HCT116 (cell line): ENCODE results near the gene MACF1. TPM values are rescaled to one million over a fixed set of nuclear protein-coding genes. Genes with fewer than 3 reads are reported as not detected.

Experiments
- ATAC-seq: fragments of 200-7000 bp; cut with Tn5 transposase; 2 replicates; pipeline ENCODE4 v1.9.1; 2020; ENCODE audit warnings: mild to moderate bottlenecking, moderate library complexity
- BruUV-seq: library from RNA; stranded (reverse); fragments of 400-500 nt; replicated peaks from 2 replicates; lab custom pipeline; 2021; lab: Mats Ljungman, UMichigan
- CTCF ChIA-PET: fragments of 300-600 bp; sonication (Branson Sonifier 250); formaldehyde crosslinking; loops from one replicate; lab custom pipeline; 2021; ENCODE audit warnings: antibody characterized with exemption; lab: Charles Lee
- POLR2A ChIA-PET: fragments of 300-600, 350-600 bp; sonication (Branson Sonifier 250); formaldehyde crosslinking; loops from one replicate; lab custom pipeline; 2021; ENCODE audit warnings: antibody characterized with exemption; lab: Charles Lee
- RAD21 ChIA-PET, 2 experiments: fragments of 300-600 bp; sonication (Branson Sonifier 250); formaldehyde crosslinking; loops; one replicate each; lab custom pipeline; 2023; ENCODE audit warnings: low total read pairs in 2 of 2; ENCODE audit not compliant: uncharacterized antibody in 2 of 2, unreplicated experiment in 2 of 2, low non-redundant PET in 1 of 2; lab: Charles Lee
- DNase-seq: peaks from one replicate; pipeline ENCODE4 v3.0.0-alpha.2; 2010; ENCODE audit warnings: low read depth, low spot score
- H2AFZ ChIP-seq: fragments of 200-600 bp; shearing (Covaris generic), sonication (generic); 2 replicates; pipeline ENCODE4 v1.6.1; 2017; ENCODE audit warnings: low read depth, mixed run types, mixed read lengths, antibody characterized with exemption, low read length; ENCODE audit not compliant: poor library complexity, severe bottlenecking
- H3K27ac ChIP-seq: 2 replicates; pipeline ENCODE4 v1.5.1; 2012; ENCODE audit warnings: low read depth, low read length
- H3K27me3 ChIP-seq: fragments of 200-600 bp; sonication (generic); 2 replicates; pipeline ENCODE4 v1.6.1; 2016; ENCODE audit warnings: mixed run types, low read length, mixed read lengths; ENCODE audit not compliant: insufficient read depth
- H3K36me3 ChIP-seq, 2 experiments: fragments of 200-500 bp in 1 of 2; fragments of 200-600 bp in 1 of 2; sonication (Bioruptor generic) in 1 of 2; sonication (generic) in 1 of 2; 2 replicates each; pipeline versions ENCODE4 v1.5.1 to v1.6.1; 2014 to 2016; ENCODE audit warnings: low read length in 2 of 2, inconsistent platforms in 1 of 2, mixed read lengths in 1 of 2, mixed run types in 1 of 2; ENCODE audit not compliant: insufficient read depth in 2 of 2, control insufficient read depth in 1 of 2
- H3K4me1 ChIP-seq, 2 experiments: fragments of 200-600 bp in 1 of 2; sonication (generic) in 1 of 2; 2 replicates each; pipeline versions ENCODE4 v1.5.1 to v1.6.1; 2012 to 2017; ENCODE audit warnings: low read length in 2 of 2, inconsistent platforms in 1 of 2, mild to moderate bottlenecking in 1 of 2, mixed read lengths in 1 of 2, mixed run types in 1 of 2, moderate library complexity in 1 of 2; ENCODE audit not compliant: insufficient read depth in 2 of 2, control insufficient read depth in 1 of 2
- H3K4me2 ChIP-seq: fragments of 200-600 bp; sonication (generic); 2 replicates; pipeline ENCODE4 v1.6.1; 2017; ENCODE audit warnings: mixed run types, low read length, mixed read lengths
- H3K4me3 ChIP-seq, 2 experiments: fragments of 200-600 bp in 1 of 2; sonication (generic) in 1 of 2; replicated peaks in 1 of 2; 2 replicates each; pipeline ENCODE4 v1.5.1; 2011 to 2016; ENCODE audit warnings: low read length in 2 of 2, control low read depth in 1 of 2, low read depth in 1 of 2, mild to moderate bottlenecking in 1 of 2, mixed read lengths in 1 of 2, mixed run types in 1 of 2
- H3K79me2 ChIP-seq: fragments of 200-600 bp; sonication (generic); 2 replicates; pipeline ENCODE4 v1.6.1; 2017; ENCODE audit warnings: mild to moderate bottlenecking, mixed run types, low read length, moderate library complexity, mixed read lengths; ENCODE audit not compliant: insufficient read depth
- H3K9ac ChIP-seq: fragments of 200-600 bp; sonication (generic); 2 replicates; pipeline ENCODE4 v1.6.1; 2016; ENCODE audit warnings: low read length, mixed read lengths
- H3K9me2 ChIP-seq: fragments of 200-600 bp; sonication (generic), shearing (Covaris generic); 2 replicates; pipeline ENCODE4 v1.6.1; 2017; ENCODE audit warnings: mixed run types, mild to moderate bottlenecking, moderate library complexity; ENCODE audit not compliant: insufficient read depth
- H3K9me3 ChIP-seq, 2 experiments: fragments of 200-500 bp in 1 of 2; fragments of 200-600 bp in 1 of 2; sonication (Bioruptor generic) in 1 of 2; sonication (generic) in 1 of 2; 2 replicates each; pipeline ENCODE4 v1.6.1; 2014 to 2017; ENCODE audit warnings: low read length in 2 of 2, mixed read lengths in 2 of 2, inconsistent platforms in 1 of 2, low read depth in 1 of 2, mild to moderate bottlenecking in 1 of 2, mixed run types in 1 of 2, moderate library complexity in 1 of 2; ENCODE audit not compliant: control insufficient read depth in 1 of 2, insufficient read depth in 1 of 2
- H4K20me1 ChIP-seq: fragments of 200-600 bp; sonication (generic), shearing (Covaris generic); 2 replicates; pipeline ENCODE4 v1.6.1; 2017; ENCODE audit warnings: mixed run types, mild to moderate bottlenecking, moderate library complexity; ENCODE audit not compliant: insufficient read depth
- ATF3 ChIP-seq: IDR thresholded peaks from 2 replicates; pipeline ENCODE4 v1.6.1; 2012
- CBX3 ChIP-seq: IDR thresholded peaks from 2 replicates; pipeline ENCODE4 v1.6.1; 2012; ENCODE audit warnings: low read depth
- EGR1 ChIP-seq: IDR thresholded peaks from 2 replicates; pipeline ENCODE4 v1.6.1; 2012; ENCODE audit warnings: low read depth
- ELF1 ChIP-seq: IDR thresholded peaks from 2 replicates; pipeline ENCODE4 v1.6.1; 2012; ENCODE audit warnings: low read depth, borderline replicate concordance
- EZH2 ChIP-seq: fragments of 200-600 bp; sonication (generic); IDR thresholded peaks from 2 replicates; pipeline ENCODE4 v1.6.1; 2017; ENCODE audit warnings: antibody characterized with exemption, mixed run types
- FOSL1 ChIP-seq: IDR thresholded peaks from 2 replicates; pipeline ENCODE4 v1.6.1; 2012; ENCODE audit warnings: low read depth
- JUND ChIP-seq: IDR thresholded peaks from 2 replicates; pipeline ENCODE4 v1.6.1; 2012
- MAX ChIP-seq: IDR thresholded peaks from 2 replicates; pipeline ENCODE4 v1.6.1; 2012
- POLR2A ChIP-seq: IDR thresholded peaks from 2 replicates; pipeline ENCODE4 v1.7.0; 2011; ENCODE audit warnings: borderline replicate concordance; ENCODE audit not compliant: insufficient read depth, insufficient read length; ENCODE audit errors: extremely low read depth
- POLR2AphosphoS5 ChIP-seq: IDR thresholded peaks from 2 replicates; pipeline ENCODE4 v1.6.1; 2011; ENCODE audit warnings: mild to moderate bottlenecking, low read depth, low read length, moderate library complexity
- RAD21 ChIP-seq: IDR thresholded peaks from 2 replicates; pipeline ENCODE4 v1.6.1; 2012; ENCODE audit warnings: low read depth, mild to moderate bottlenecking
- SP1 ChIP-seq: IDR thresholded peaks from 2 replicates; pipeline ENCODE4 v1.6.1; 2012; ENCODE audit warnings: low read depth
- SRF ChIP-seq: IDR thresholded peaks from 2 replicates; pipeline ENCODE4 v1.6.1; 2012; ENCODE audit warnings: low read depth
- TCF7L2 ChIP-seq: IDR thresholded peaks from 2 replicates; pipeline ENCODE4 v1.7.0; 2011; ENCODE audit warnings: borderline replicate concordance, inconsistent platforms; ENCODE audit not compliant: insufficient read depth, insufficient read length; ENCODE audit errors: extremely low read depth
- YY1 ChIP-seq: IDR thresholded peaks from 2 replicates; pipeline ENCODE4 v1.6.1; 2011; ENCODE audit warnings: low read length, low read depth, moderate library complexity, mild to moderate bottlenecking; ENCODE audit not compliant: insufficient replicate concordance; ENCODE audit errors: extremely low read depth
- ZBTB33 ChIP-seq: IDR thresholded peaks from 2 replicates; pipeline ENCODE4 v1.6.1; 2011; ENCODE audit warnings: mild to moderate bottlenecking, low read length, moderate library complexity; ENCODE audit not compliant: insufficient replicate concordance; ENCODE audit errors: extremely low read depth
- ZFX ChIP-seq: fragments of 450-650 bp; IDR thresholded peaks from 2 replicates; pipeline ENCODE4 v1.6.1; 2017
- ZNF274 ChIP-seq: fragments of 200-500 bp; sonication (Bioruptor generic); IDR thresholded peaks from 2 replicates; pipeline ENCODE4 v1.6.1; 2014; ENCODE audit warnings: mild to moderate bottlenecking, low read depth, low read length, inconsistent platforms
- intact Hi-C: fragments of 100-400 bp; cut with micrococcal nuclease; formaldehyde crosslinking; loops from 2 replicates; pipeline ENCODE4 v1.10.0; 2022
- total RNA-seq: library from RNA; stranded (reverse); gene quantifications from one replicate; pipeline ENCODE4 v1.2.1, GENCODE V29; 2021; ENCODE audit not compliant: unreplicated experiment

The MACF1 gene
- total RNA-seq, 1 experiment from 2014 or later: 146 TPM

- TF ChIP-seq EGR1 (no peak), TCF7L2 (no peak), MAX (no peak), SRF (no peak), EZH2 (no peak), SP1 (no peak), ZFX (no peak)
- TF ChIP-seq, all 23 proteins: peak for 0
Observed at GRCh38 chr1:39168301-39169080, 36.0 kb upstream of the MACF1 start (continued).

- ATAC-seq: no peak
- RAD21 ChIA-PET: no interaction called here
- TF ChIP-seq CBX3 (no peak), SP1 (no peak), ELF1 (no peak), FOSL1 (no peak), POLR2AphosphoS5 (no peak), MAX (no peak), YY1 (no peak), ATF3 (no peak), ZFX (no peak), EGR1 (no peak), ZBTB33 (no peak), POLR2A (no peak), JUND (no peak), SRF (no peak), ZNF274 (no peak), RAD21 (no peak), TCF7L2 (no peak)
Observed at GRCh38 chr1:39170731-39171667, 33.5 kb upstream of the MACF1 start.

More at GRCh38 chr1:39170731-39171667, 33.5 kb upstream of the MACF1 start:
- DNase-seq: no peak
- Histone ChIP-seq H3K9ac (no peak overlapping the region), H3K9me3 (no peaks in the 10 kb centered on the region), H3K36me3 (no peaks in the 10 kb centered on the region), H3K4me1 (peaks cover 6 to 7% of the 10 kb centered on the region in 2 experiments; a peak in 3 of 4 replicates), H3K4me2 (no peak overlapping the region), H3K27me3 (no peaks in the 10 kb centered on the region), H3K4me3 (no peak overlapping the region), H3K9me2 (no peaks in the 10 kb centered on the region), H3K27ac (no peak overlapping the region), H4K20me1 (no peaks in the 10 kb centered on the region), H2AFZ (no peak overlapping the region), H3K79me2 (peaks cover 10% of the 10 kb centered on the region)
- ChIA-PET CTCF (no interaction called here), POLR2A (interaction anchor here (0.9 to 1.6 kb wide), 2 partner anchors 13 to 21 kb away, joined by 3 to 4 read pairs; no protein-coding TSS in a partner anchor)
- intact Hi-C loops: no loop called here
- BruUV-seq: no TSS peak
